HS-27A (cell line): ENCODE results near the gene GOLPH3.
"Not testable (repeated sequence)": the region's sequence is repeated elsewhere in the genome, so short reads cannot be mapped to it uniquely, and the experiment has no call there.

Experiments
- DNase-seq: peaks from one replicate; pipeline ENCODE4 v3.0.0-alpha.2; 2012; ENCODE audit warnings: low read depth, missing footprints

Gene GOLPH3

DNA sequence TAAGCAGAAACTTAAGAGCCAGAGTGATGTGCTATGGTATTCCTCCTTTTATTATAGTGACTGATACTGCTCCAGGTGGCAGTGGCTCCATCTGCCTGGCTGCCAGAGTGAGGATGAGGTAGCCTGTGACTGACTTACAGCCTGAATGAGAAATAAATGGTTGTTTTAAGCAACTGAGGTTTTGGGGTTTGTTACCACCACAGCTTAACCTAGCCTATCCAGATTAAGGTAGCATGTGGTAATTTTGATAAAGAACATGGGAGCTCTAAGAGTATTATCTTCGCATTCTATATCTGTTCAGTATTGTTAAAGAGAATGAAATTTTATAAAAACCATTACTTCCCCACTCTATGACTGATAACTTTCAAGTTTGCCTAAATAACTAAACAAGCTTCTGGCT, 39.0 kb downstream of the GOLPH3 start:
- no peak for DNase-seq

DNA sequence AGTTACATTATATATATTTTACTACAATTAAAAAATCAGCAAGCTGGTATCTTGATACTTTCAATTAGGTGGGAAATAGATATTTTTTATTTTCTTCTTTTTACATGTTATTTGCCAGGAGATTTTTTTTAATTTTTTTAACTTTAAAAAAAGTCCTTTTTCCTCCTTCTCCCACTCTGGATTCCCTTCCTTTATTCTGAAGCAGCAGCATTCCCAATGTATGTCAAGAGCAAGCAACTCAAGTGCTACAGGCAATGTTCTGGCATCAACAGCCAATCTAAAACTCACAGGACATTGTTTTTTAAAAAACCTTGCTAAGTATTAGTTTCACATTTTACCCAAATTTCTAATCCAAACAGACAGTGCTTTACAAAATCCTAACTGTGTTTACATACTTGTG, 41.4 kb downstream of the GOLPH3 start:
- DNase-seq: no peak

DNA sequence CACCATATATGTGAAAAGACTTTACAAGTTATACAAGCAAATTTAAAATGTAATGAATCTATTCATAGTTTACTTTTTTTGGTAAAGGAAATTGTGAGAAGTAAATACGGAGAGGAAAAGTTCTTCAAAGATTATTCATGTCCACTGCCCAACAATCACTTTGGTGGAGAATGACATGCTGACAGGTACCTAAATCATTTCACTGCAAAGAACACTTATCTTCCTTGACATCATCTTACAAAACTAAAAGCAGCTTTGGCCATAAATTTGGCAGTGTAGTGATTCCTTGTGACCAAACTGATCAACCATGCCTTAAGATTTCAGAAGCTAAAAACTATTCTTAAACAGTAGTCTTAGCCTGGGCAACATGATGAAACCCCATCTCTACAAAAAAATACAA, 42.5 kb downstream of the GOLPH3 start:
- no peak for DNase-seq

DNA sequence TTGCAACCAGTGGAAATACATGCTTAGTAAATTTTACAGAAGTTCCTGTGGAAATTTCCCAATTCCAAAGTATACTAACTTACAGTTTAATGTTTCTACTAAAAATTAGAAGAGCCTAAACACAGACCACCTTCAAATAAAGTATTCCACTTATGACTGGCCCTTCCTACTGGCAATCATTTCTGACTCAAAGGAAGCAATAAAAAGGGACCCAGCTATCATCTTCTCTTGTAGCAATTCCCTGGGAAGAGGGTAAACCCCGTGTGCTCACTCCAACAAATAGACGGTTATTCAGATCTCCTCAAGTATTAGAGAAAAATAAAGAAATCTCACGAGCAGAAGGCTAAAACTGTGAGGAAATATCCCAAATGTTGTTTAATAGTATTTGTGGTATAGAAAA, 43.3 kb downstream of the GOLPH3 start:
- DNase-seq: no peak

DNA sequence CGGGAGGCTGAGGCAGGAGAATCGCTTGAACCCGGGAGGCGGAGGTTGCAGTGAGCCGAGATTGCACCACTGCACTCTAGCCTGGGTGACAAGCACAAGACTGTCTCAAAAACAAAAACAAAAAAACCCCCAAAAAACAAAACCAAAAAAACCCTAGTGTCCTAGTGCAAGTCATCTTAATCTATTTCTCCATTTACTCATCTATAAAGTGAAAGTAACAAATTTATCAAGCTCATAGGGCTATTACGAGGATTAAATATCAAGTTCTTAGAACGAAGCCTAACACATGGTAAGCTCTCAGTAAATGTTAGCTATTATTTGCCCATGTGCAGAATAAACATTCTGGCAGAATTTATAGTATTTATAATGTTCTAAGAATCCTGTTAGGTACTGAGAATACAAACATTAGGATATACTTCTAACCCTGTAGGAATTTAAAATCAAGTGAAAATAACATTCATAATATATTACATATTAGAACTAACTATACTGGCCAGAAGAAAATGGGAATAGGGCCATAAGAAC, 45.0 kb downstream of the GOLPH3 start:
- no peak for DNase-seq

DNA sequence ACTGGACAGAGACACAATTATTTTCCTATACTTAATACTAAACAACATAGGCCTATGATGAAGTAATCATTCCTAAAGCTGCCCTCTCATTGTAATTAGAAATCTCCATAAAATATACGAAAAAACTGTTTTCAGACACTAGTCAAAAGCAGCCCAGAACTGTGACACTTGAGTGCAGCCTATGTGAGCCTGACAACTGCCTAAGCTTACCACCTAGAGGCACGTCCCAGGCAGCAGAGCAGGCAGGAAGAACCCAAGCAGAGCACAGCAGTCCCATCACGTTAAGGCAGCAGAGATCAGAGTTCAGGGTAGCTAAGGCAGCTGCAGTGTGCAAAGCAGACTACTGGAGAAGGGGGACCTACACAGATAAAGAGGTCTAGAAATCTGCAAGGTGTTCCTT, 46.4 kb downstream of the GOLPH3 start:
- no peak for DNase-seq

DNA sequence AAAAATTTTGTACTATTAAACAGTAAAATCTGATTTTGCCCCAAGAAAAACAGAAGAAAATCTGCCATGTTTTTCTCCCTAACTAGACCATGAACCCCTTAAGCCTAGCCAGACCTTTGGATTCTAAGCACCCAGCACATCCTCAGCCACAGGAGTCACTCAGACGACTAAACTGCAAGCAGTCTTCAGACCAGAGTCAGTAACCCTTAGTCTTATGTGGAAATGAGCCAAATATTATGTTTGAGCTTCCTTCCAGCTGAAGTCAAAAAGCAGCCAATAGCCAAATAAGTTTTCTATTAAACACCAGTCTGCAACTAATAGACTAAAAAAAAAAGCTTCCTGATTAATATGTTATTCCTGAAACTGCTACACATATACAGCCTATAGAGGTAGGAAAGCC, 47.4 kb downstream of the GOLPH3 start:
- DNase-seq: no peak

DNA sequence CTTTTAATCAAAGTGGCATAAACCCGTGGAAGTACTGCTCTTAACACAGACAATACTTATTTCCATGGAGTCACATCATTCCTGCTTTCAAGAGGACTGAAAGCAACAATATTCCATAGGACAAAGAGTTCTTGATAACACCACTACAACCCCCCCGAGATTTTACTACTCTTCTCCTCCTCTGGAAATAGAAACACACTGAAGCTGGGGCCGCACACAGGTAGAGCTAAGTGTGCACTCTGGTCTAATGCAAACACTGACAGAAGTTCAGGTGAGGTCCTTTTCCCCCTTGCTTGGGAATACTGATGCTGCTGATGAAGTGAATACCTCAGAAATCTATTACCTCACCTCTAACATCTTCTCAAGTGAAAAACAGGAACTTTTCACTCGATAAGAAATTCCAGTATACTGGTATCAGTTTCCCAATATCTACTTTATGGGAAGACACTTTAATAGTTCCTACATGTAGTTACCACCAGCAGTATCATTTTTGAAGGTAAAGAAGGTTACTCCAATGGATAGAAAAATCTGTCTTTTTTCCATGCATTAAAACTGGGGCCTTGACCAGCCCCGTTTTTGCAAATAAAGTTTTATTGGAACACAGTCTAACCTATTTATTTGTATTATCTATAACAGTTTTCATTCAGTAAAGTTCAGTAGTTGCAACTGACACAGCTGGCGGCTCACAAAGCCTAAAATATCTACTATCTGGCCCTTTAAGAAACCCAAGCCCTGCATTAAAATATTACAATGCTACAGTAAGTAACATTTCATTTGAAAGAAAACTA, 50.0 kb downstream of the GOLPH3 start:
- DNase-seq: no peak

DNA sequence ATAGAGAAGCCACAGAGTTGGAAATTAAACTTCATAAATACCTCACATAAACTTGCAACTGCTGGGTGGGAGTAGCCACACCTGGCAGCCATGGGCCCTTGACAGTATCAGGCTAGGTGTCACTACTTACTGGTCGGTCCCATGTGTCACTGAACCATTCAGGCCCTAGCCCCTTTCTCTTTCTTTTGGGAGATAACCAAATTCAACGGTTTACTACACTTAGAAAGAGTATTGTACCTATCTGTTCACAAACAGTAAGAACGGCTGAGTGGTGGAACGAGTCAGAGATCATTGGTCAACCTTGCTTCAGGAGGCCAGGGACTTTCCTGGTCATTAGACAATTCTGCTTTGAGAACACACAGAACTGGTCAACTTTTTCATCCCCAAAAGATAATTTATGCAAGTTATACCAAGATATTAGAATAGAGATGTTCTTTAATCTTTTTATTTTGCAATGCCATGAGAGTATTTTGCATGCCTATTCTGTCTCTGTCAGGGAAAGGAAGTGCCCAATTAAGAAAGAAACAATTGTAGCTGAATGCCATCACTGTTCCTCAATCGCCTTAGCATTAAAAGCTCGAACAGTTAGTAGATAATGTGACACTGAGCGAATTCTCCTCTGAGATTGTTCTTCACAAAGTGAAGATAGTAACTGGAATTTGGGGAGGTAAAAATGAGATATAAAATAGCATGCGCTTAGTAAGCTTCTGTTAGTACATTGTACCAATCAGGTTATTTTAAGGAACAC, 50.9 kb downstream of the GOLPH3 start:
- DNase-seq: no peak

DNA sequence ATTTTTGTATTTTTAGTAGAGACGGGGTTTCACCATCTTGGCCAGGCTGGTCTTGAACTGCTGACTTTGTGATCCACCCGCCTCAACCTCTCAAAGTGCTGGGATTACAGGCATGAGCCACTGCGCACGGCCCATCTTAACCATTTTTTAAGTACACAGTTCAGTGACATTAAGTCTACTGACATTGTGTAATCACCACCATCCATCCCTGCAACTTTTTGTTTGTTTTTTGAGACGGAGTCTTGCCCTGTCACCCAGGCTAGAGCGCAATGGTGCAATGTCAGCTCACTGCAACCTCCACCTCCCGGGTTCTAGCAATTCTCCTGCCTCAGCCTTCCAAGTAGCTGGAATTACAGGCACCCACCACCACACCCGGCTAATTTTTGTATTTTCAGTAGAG, 55.2 kb downstream of the GOLPH3 start:
- DNase-seq: not testable (repeated sequence)

DNA sequence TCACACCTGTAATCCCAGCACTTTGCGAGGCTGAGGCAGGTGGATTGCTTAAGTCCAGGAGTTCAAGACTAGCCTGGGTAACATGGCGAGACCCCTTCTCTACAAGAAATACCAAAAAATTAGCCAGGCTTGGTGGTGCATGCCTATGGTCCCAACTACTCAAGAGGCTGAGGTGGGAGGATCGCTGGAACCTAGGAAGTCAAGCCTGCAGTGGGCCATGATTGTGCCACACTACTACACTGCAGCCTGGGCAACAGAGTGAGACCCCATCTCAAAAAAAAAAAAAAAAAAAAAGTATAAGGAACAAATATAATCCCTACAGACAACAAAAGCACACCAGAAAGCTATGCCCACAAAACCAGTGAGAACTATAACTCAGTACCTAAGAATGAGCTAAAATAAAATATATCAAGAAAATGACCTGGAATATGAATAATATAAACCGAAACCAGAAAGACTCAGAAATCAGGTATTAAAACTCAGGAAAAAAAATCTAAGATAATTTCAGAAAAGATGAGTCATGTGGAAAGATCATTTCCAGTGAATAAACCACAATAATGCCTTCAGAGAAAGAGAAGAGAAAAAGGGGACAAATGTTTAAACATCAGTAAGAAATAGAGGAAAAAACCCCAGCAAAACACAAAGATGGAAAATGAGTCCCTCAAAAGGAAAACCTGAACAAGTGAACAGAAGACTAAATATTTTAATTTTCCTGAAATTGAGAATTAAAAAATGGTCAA, 57.4 kb downstream of the GOLPH3 start:
- no peak for DNase-seq

DNA sequence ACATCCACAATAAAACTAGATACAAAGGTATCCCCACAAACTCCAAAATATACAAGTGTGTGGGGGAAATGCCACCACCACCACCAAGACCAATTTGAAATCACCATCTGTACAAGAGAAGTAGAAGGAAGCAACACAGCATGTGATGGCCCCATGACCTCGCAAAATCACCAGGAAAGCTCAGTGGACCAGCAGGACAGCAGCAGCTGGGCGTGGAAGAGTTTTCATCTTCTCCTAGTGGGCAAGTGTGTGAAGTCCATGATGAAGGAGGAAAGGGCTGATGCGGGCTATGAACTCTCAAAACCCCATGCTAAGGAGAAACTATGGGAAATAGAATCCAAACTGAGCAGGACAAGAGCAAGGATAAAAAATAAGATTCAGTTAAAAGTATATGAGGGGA, 58.1 kb downstream of the GOLPH3 start:
- DNase-seq: no peak

DNA sequence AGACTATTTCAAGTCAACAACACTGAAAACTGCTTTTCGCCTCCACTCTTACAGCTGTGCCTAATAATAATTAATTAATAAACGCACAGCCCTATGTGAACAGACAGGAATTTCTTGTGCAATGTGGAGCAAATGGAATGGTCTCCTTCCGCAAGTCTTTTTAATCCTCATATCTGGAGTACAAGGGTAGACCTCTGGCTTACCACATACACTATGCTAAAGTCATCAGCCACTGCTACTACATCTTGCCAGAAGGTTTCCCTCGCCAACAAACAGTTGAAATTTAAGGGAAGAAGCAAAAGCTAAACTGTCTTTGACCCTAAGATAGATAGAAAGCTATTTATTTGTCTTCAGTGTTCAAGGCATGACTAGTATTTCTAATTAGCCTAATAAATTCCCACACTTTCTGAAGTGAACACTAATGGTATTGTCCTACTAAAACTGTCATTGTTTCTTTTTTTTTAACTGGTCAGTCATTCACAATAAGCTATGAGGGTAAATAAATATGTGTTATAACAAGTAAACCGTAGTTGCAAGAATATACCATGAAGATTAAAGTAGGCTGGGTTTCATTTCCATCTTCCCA, 63.9 kb downstream of the GOLPH3 start:
- DNase-seq: no peak

DNA sequence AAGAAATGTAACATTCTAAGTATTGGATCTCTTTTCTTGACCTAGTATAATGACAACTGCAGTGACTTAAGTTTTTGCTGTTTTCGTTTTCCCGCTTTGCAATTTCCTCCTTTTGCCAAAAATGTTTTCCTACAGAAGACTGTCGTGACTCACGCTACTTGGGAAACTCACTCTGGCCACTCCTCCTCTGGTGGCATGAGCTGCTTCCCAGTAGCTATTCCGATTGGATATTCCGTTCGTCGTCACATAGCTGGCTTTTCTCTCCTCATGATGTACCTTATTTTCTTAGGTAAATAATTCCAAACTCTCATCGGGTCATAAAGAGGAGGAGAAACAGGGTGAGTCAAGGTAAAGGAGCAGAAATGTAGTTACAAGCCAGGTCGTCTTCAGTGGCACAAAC, 64.9 kb downstream of the GOLPH3 start:
- no peak for DNase-seq

DNA sequence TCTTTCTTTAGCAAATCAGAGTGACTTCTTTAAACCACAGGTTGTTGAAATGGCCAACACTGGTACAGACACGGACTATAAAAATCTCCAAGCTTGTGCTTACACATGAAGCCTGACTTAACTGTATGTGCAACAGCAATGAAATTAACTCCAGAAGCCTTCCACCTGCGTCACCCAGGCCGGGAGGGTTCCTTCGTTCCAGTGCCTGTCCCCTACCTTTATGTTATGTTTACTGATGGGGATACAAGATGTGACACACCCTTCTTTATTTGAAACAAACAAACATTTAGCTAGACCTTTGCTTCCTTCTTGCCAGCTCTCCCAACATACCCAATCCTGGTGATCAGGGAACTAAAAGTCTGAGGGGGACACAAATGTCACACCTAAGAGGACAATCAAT, 66.0 kb downstream of the GOLPH3 start:
- no peak for DNase-seq

DNA sequence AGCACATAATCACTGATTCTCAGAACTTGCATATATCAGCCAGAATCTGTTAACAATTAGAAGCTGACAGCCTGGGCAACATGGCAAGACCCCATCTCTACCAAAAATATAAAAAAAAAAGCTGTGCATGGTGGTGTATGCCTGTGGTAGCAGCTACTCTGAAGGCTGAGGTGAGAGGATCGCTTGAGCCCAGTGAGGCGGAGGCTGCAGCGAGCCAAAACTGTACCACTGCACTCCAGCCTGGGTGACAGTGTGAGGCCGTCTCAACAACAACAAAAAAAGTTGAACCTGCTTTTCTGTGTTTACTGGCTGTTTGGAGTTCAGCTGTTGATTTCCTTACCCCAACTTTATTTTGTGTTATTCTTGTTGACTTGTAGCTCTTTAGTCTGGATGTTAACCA, 66.8 kb downstream of the GOLPH3 start:
- DNase-seq: no peak

DNA sequence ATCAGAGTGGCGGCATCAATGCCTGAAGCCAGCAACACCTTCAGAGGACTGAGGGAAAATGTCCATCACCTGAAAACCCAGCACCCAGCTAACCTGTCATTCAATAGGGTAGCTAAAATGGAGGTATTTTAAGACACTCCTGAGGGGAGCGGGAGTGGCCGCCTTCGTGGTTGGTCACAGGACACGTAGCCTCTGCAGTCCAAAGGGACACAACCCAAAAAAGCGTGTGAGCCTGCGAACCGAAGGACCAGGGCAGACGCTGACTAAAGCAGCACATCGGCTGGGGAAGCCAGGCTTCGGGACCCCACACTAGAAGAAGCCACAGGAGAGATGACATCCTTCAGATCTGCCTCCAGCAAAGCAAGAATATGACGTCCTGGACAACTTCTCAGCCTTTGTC, 70.6 kb downstream of the GOLPH3 start:
- DNase-seq: no peak

DNA sequence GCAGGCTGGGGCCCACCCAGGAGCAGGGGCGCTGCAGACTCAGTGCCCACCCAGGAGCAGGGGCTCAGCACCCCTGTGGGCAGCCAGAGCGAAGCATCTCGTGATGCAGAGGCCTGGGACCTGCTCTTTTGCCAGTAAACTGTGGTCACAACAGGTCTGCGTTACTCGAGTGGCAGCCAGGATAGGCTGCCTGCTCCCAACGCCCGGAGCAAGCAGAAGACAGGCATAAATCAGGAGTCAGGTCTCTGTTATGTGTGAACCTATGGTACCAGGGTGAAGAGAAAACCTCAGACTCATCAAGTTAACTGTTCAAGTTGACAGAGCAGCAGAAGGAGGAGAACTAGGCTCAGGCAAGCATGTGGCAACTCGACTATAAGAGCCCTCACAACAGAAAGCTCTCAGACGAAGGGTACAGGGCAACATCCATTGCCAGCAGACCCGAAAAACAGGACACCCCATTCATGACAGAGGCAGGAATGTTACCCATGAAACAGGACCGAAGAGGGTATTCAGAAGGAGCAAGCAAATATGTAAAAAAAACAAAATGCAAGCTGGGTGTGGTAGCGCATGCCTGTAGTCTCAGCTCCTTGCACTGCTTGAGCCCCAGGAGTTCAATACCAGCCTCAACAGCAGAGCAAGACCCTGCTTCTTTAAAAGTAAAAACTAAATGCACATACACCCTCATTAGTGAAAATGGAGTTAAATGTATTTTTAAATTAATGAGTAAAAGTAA, 71.7 kb downstream of the GOLPH3 start:
- no peak for DNase-seq

DNA sequence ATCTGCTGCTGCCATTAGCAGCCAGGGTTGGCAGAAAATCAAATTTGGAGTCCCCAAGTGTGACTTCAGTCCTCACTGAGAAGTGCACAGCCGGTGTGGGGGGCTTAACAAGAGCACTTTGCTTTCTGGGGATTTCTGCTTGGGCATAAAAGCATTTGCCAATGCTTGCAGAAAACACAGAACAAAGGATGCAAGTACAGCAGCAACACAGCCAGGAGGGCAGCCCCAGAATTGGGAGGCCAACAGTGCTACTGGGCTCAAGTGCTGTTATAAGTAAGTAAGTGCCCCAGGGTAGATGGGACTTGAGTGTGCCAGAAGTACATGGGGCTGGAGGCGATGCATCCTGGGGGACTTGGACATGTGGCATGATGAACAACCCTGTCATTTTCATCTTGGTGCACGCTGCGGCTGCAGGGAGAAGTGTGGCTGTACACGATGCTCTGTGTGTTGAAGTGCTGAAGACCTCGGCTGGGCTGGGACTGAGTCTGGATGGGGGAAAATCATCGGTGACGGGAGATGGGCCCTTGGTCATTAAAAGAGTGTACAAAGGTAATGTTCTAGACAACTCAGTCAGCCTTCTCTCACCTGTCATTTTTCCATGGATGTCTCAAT, 73.3 kb downstream of the GOLPH3 start:
- DNase-seq: no peak

DNA sequence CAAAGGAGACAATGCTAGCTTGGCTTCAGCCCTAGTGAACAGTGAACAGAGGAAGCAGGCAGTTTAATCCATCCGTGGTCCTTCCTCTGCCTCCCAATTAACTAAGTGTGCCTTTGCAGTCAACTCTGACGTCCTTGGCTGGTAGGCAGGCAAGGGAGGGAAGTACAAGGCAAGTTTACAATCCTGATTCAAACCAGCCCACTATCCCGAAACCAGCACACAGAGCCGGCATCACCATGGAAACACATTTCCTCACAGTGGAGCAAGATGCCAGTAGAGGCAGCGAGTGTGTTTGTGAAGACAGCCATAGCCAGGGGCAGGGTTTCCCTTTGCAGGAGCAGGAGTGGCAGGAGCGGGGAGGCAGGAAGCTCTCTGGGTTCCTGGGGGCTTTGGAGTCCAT, 73.9 kb downstream of the GOLPH3 start:
- DNase-seq: no peak

DNA sequence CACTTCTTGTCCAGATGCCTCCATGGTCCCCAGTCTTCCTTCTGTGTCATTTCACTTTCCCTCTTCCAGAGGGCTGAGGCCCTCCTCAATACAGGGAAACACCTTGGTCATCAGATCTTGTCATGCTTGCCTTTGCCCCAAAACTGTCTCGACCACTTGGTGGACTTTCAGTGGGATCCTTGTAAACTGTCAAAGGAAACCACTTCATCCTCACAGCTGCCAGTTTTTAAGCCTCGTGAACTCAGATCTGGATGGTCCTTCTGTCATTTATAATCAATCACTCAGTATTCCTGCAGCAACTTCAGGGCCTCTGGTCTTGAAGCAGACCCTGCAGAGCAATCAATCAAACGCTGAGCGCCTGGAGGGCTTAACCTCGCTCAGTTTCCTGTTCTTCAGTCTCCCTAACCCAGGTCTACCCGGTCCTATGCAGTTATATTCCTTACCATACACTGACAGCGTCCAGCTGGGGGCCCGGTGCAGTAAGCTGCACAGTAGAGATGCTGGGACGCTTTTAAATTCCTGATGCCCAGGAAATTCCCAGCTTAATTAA, 74.6 kb downstream of the GOLPH3 start:
- DNase-seq: no peak
